Measurements from ENCODE around the gene MT1G. TPM values are rescaled to one million over a fixed set of nuclear protein-coding genes. Genes with fewer than 3 reads are reported as not detected.

Gene MT1G
- total RNA-seq, 1 donor, result not detected

GRCh38 chr16:56709443-56710040, 41.7 kb upstream of the MT1G start:
- no peak overlapping the region for H3K4me3 ChIP-seq (ENCODE audit: low read depth, low read length)
- no peak for DNase-seq (ENCODE audit: low read depth)
- no peak for TF ChIP-seq CTCF (IDR thresholded peaks at IDR 0.05; ENCODE audit: insufficient read depth, low read length)

GRCh38 chr16:56708525-56709442, 40.9 kb upstream of the MT1G start:
- no peak overlapping the region for H3K4me3 ChIP-seq (ENCODE audit: low read depth, low read length)
- no peak for TF ChIP-seq CTCF (IDR thresholded peaks at IDR 0.05; ENCODE audit: insufficient read depth, low read length)
- DNase-seq (ENCODE audit: low read depth), result no peak

GRCh38 chr16:56702836-56703235, 35.0 kb upstream of the MT1G start:
- DNase-seq (ENCODE audit: low read depth), result no peak
- no peak overlapping the region for H3K4me3 ChIP-seq (ENCODE audit: low read depth, low read length)
- TF ChIP-seq CTCF (IDR thresholded peaks at IDR 0.05; ENCODE audit: insufficient read depth, low read length), result no peak

GRCh38 chr16:56701534-56701933, 33.7 kb upstream of the MT1G start:
- no peak for TF ChIP-seq CTCF (IDR thresholded peaks at IDR 0.05; ENCODE audit: insufficient read depth, low read length)
- H3K4me3 ChIP-seq (ENCODE audit: low read depth, low read length), result no peak overlapping the region
- DNase-seq (ENCODE audit: low read depth), result no peak

- DNase-seq (ENCODE audit: low read depth), result no peak
- no peak for TF ChIP-seq CTCF (IDR thresholded peaks at IDR 0.05; ENCODE audit: insufficient read depth, low read length)
- H3K4me3 ChIP-seq (ENCODE audit: low read depth, low read length), result no peak overlapping the region
Measured at GRCh38 chr16:56700631-56701030, 32.8 kb upstream of the MT1G start.

- TF ChIP-seq CTCF (IDR thresholded peaks at IDR 0.05; ENCODE audit: insufficient read depth, low read length), result no peak
- no peak overlapping the region for H3K4me3 ChIP-seq (ENCODE audit: low read depth, low read length)
- no peak for DNase-seq (ENCODE audit: low read depth)
Measured at GRCh38 chr16:56700195-56700594, 32.3 kb upstream of the MT1G start.

All from fibroblast of the aortic adventitia (primary cell).